Neural crest cell (in vitro differentiated cells): Measurements from ENCODE around the gene RALB. TPM values are rescaled to one million over a fixed set of nuclear protein-coding genes. Genes with fewer than 3 reads are reported as not detected.

ENCODE experiments used
- DNase-seq: peaks from one replicate; pipeline ENCODE4 v3.0.0; 2021; ENCODE audit warnings: low read depth, mixed read lengths, low spot score
- H3K27ac Mint-ChIP-seq: one replicate; pipeline ENCODE4 v1.8.0; 2021; ENCODE audit warnings: mild to moderate bottlenecking, mixed read lengths; ENCODE audit not compliant: unreplicated experiment
- H3K27me3 Mint-ChIP-seq: 2 replicates; pipeline ENCODE4 v1.8.0; 2021; ENCODE audit warnings: low read depth, mild to moderate bottlenecking, mixed read lengths
- H3K36me3 Mint-ChIP-seq: 2 replicates; pipeline ENCODE4 v1.8.0; 2021; ENCODE audit warnings: low read depth, mild to moderate bottlenecking, mixed read lengths
- H3K4me1 Mint-ChIP-seq: 2 replicates; pipeline ENCODE4 v1.8.0; 2021; ENCODE audit warnings: mixed read lengths
- H3K4me3 Mint-ChIP-seq: one replicate; pipeline ENCODE4 v1.8.0; 2021; ENCODE audit warnings: mild to moderate bottlenecking, mixed read lengths
- H3K9me3 Mint-ChIP-seq: 2 replicates; pipeline ENCODE4 v1.8.0; 2021; ENCODE audit warnings: mixed read lengths
- CTCF ChIP-seq: fragments of 200-600 bp; sonication (generic); conservative IDR thresholded peaks from 2 replicates; pipeline ENCODE4 v1.5.0; 2021; ENCODE audit warnings: antibody characterized with exemption, mild to moderate bottlenecking
- total RNA-seq: library from RNA; stranded (reverse); gene quantifications from 2 replicates; pipeline ENCODE4 v1.2.1, GENCODE V29; 2021

RALB gene
- total RNA-seq, 1 donor from 2014 or later = 29.3 TPM

DNA sequence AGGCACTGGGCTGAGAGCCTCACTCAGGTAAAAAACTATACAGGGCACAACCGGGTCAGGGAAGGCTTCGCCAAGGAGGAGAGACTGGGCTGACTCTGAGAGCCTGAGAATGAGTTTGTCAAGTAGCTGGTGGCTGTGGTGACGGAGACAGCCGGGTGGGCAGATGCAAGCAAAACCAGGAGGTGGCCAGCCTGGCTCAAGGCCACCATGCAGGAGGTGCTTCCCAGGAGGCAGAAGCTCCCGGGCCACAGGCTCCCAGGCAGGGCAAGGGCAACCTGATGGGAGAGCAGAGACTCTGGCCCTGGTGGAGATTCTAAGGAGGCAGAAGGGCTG is 90.4 kb downstream of the RALB start:
- Mint-ChIP-seq H3K4me3 (peak overlapping the region; percentile 34), H3K36me3 (no peaks in the 10 kb centered on the region), H3K27me3 (peaks cover 72% of the 10 kb centered on the region), H3K27ac (no peak overlapping the region), H3K9me3 (no peaks in the 10 kb centered on the region), H3K4me1 (peaks cover 19% of the 10 kb centered on the region)
- no peak for DNase-seq
- TF ChIP-seq CTCF = no peak

DNA sequence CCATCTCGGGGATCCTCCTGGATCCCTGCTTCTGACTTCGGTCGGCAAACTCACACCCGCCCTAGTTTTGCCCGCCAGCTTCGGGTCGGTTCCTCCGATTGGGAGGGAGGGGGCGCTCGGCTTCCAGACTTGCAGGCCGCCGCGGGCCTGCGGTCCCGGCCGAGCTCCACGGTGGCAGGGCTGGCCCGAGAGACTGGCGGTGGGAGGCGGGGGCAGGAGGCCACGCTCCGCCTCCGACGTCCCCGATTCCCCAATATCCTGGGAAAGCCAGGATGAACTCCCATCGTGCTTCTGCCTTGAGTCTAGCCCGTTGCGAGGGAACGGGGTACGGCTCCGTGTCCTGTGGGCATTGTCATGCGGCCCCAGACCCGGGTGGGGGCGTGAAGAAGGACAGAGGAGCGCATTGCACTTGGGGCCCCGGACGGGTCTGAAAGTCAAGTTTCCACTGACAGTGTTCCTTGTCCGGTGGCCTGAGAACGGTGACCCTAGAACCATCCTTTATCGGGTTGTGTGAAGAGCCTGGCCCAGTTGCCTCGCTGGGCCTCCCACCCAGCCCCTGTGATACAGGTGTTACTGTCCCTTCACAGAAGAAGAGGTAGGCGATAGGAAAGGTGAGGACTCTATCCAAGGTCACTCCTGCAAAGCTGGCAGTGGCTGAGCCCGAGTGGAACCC is 90.9 kb downstream of the RALB start:
- Mint-ChIP-seq H3K9me3 (no peaks in the 10 kb centered on the region), H3K4me1 (peaks cover 20% of the 10 kb centered on the region), H3K27me3 (peaks cover 72% of the 10 kb centered on the region), H3K27ac (no peak overlapping the region), H3K4me3 (peak overlapping the region; percentile 65), H3K36me3 (no peaks in the 10 kb centered on the region)
- TF ChIP-seq CTCF = peak; percentile 82
- DNase-seq = peak; percentile 79

Other genes with a start within 250 kb of the RALB start
- gene EPB41L5, start 239.8 kb upstream of the RALB start, total RNA-seq = 41.1 and 42.7 TPM in 2 replicates
- 22.4 and 22.7 TPM in 2 replicates for gene TMEM185B, start 29.5 kb upstream of the RALB start, total RNA-seq
- gene INHBB, start 93.3 kb downstream of the RALB start, total RNA-seq = 0.14 and 0.49 TPM in 2 replicates